GM15510 (cell line): ENCODE results near the gene LNP1.

Experiments used
- POLR2A ChIP-seq: IDR thresholded peaks from 3 replicates; pipeline ENCODE4 v1.6.1; 2011; ENCODE audit warnings: borderline replicate concordance; ENCODE audit not compliant: insufficient read length; ENCODE audit errors: extremely low read depth

The LNP1 gene

GRCh38 chr3:100480081-100480480 is 78.7 kb downstream of the LNP1 start:
- TF ChIP-seq POLR2A = no peak

GRCh38 chr3:100482176-100482575 is 80.8 kb downstream of the LNP1 start:
- no peak for TF ChIP-seq POLR2A

GRCh38 chr3:100483529-100483928 is 82.2 kb downstream of the LNP1 start:
- no peak for TF ChIP-seq POLR2A

- no peak for TF ChIP-seq POLR2A
Measured at GRCh38 chr3:100486808-100487207, 85.5 kb downstream of the LNP1 start.

GRCh38 chr3:100489118-100489517 is 87.8 kb downstream of the LNP1 start:
- TF ChIP-seq POLR2A = no peak

- peak; percentile 48 for TF ChIP-seq POLR2A
Measured at GRCh38 chr3:100492059-100493006, 91.0 kb downstream of the LNP1 start, which contains the start of gene TMEM45A. Gene TMEM45A (plus strand): TSS chr3:100492619. CDS start chr3:100555212, 62,593 bp downstream.

- TF ChIP-seq POLR2A = no peak
Measured at GRCh38 chr3:100496711-100497261, 95.4 kb downstream of the LNP1 start.

- no peak for TF ChIP-seq POLR2A
Measured at GRCh38 chr3:100499651-100500050, 98.3 kb downstream of the LNP1 start.

GRCh38 chr3:100500320-100500880 is 99.1 kb downstream of the LNP1 start:
- no peak for TF ChIP-seq POLR2A

- TF ChIP-seq POLR2A = no peak
Measured at GRCh38 chr3:100503448-100503847, 102.1 kb downstream of the LNP1 start.
